Thoracic aorta endothelial cell (primary cell): ENCODE measurements around the gene GRHL1. TPM values are rescaled to one million over a fixed set of nuclear protein-coding genes. Genes with fewer than 3 reads are reported as not detected.

ENCODE experiments used
- total RNA-seq: library from RNA; depleted of rRNA; stranded (reverse); fragments of >200 nt; gene quantifications from 2 replicates; pipeline ENCODE4 v1.2.3, GENCODE V29; 2012

GRHL1 gene, protein sequence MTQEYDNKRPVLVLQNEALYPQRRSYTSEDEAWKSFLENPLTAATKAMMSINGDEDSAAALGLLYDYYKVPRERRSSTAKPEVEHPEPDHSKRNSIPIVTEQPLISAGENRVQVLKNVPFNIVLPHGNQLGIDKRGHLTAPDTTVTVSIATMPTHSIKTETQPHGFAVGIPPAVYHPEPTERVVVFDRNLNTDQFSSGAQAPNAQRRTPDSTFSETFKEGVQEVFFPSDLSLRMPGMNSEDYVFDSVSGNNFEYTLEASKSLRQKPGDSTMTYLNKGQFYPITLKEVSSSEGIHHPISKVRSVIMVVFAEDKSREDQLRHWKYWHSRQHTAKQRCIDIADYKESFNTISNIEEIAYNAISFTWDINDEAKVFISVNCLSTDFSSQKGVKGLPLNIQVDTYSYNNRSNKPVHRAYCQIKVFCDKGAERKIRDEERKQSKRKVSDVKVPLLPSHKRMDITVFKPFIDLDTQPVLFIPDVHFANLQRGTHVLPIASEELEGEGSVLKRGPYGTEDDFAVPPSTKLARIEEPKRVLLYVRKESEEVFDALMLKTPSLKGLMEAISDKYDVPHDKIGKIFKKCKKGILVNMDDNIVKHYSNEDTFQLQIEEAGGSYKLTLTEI
- 0.86 and 0.93 TPM in 2 replicates for total RNA-seq

DNA sequence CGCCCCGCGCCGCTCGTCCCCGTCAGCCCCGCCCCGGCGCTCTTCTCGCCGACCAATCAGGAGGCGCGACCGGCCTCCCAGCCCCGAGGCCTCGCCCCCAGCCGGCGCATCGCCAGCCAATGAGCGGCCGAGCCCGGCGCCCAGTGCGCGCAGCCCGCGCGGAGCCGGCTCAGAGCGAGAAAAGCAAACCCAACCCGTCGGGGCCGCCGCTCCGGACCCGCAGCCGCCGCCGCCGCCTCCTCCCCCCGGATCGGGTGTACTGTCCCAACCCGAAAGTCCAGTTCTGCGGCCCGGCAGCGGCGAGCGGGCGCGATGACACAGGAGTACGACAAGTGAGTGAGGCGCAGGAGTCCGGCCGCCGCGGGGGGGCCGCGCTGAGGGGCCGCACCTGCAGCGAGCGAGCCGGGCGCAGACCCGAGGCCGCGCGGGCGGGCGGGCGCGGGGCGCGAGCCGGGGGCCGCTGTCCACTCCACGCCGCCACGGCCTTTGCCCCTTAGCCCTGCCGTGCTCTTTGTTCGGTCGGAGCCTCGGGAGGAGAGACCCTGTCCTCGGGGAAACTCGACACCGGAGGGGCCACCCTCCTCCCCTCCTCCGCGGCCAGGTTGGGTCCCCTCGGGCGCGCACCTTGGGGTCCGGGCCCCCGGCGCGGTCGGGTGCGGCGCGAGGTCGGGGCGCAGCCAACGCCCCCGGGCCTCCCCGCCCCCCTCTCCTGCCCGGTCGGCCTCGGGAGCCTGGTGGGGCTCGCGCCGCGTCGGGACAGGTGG, at the start of gene GRHL1:
Gene GRHL1, plus strand, starts transcription at position 172 of the 764 bp plus-strand sequence. Its CDS starts 141 bp downstream, at position 313.

GRCh38 chr2:10043256-10043905, 91.9 kb downstream of the GRHL1 start, which contains the start of gene KLF11:
Gene KLF11, plus strand, starts transcription at chr2:10043550. Its CDS starts 167 bp downstream, at chr2:10043717.

Other genes with a start within 250 kb of the GRHL1 start
- 60.1 and 70.2 TPM in 2 replicates for gene TAF1B, start 108.2 kb upstream of the GRHL1 start, total RNA-seq
- gene KLF11, start 91.9 kb downstream of the GRHL1 start, total RNA-seq: 8.5 and 10.0 TPM in 2 replicates
- gene CYS1, start 128.7 kb downstream of the GRHL1 start, total RNA-seq: 0.07 TPM in 1 of 2 replicates, not detected in the other
- 123 and 164 TPM in 2 replicates for gene RRM2, start 171.0 kb downstream of the GRHL1 start, total RNA-seq